ENCODE measurements around the gene ITPR1.

Gene ITPR1

GRCh38 chr3:4704552-4704951 is 211.4 kb downstream of the ITPR1 start:
- DNase-seq (ENCODE audit: low spot score): no peak
- in situ Hi-C loops (cut with MboI; ENCODE audit: low pct_unique_long_range_greater_than_20kb, low sequenced_read_pairs, unreplicated experiment): no loop called here
- TF ChIP-seq CTCF (IDR thresholded peaks at IDR 0.05; ENCODE audit: extremely low read depth, insufficient read depth, missing control alignments): no peak

- no peak for TF ChIP-seq CTCF (IDR thresholded peaks at IDR 0.05; ENCODE audit: extremely low read depth, insufficient read depth, missing control alignments)
- no peak for DNase-seq (ENCODE audit: low spot score)
- in situ Hi-C loops (cut with MboI; ENCODE audit: low pct_unique_long_range_greater_than_20kb, low sequenced_read_pairs, unreplicated experiment): no loop called here
Observed at GRCh38 chr3:4707324-4707723, 214.2 kb downstream of the ITPR1 start.

- no peak for DNase-seq (ENCODE audit: low spot score)
- TF ChIP-seq CTCF (IDR thresholded peaks at IDR 0.05; ENCODE audit: extremely low read depth, insufficient read depth, missing control alignments): no peak
- in situ Hi-C loops (cut with MboI; ENCODE audit: low pct_unique_long_range_greater_than_20kb, low sequenced_read_pairs, unreplicated experiment): no loop called here
Observed at GRCh38 chr3:4708230-4708629, 215.1 kb downstream of the ITPR1 start.

GRCh38 chr3:4709341-4709740 is 216.2 kb downstream of the ITPR1 start:
- no peak for DNase-seq (ENCODE audit: low spot score)
- no peak for TF ChIP-seq CTCF (IDR thresholded peaks at IDR 0.05; ENCODE audit: extremely low read depth, insufficient read depth, missing control alignments)
- in situ Hi-C loops (cut with MboI; ENCODE audit: low pct_unique_long_range_greater_than_20kb, low sequenced_read_pairs, unreplicated experiment): no loop called here

- TF ChIP-seq CTCF (IDR thresholded peaks at IDR 0.05; ENCODE audit: extremely low read depth, insufficient read depth, missing control alignments): no peak
- no peak for DNase-seq (ENCODE audit: low spot score)
- in situ Hi-C loops (cut with MboI; ENCODE audit: low pct_unique_long_range_greater_than_20kb, low sequenced_read_pairs, unreplicated experiment): loop anchor here (10.0 kb wide), 2 partner anchors 265 to 345 kb away; partner anchors contain the start of gene BHLHE40
Observed at GRCh38 chr3:4710191-4710590, 217.0 kb downstream of the ITPR1 start.

- TF ChIP-seq CTCF (IDR thresholded peaks at IDR 0.05; ENCODE audit: extremely low read depth, insufficient read depth, missing control alignments): no peak
- DNase-seq (ENCODE audit: low spot score): no peak
- in situ Hi-C loops (cut with MboI; ENCODE audit: low pct_unique_long_range_greater_than_20kb, low sequenced_read_pairs, unreplicated experiment): loop anchor here (10.0 kb wide), 2 partner anchors 263 to 343 kb away; partner anchors contain the start of gene BHLHE40
Observed at GRCh38 chr3:4711680-4711992, 218.5 kb downstream of the ITPR1 start.

- in situ Hi-C loops (cut with MboI; ENCODE audit: low pct_unique_long_range_greater_than_20kb, low sequenced_read_pairs, unreplicated experiment): loop anchor here (10.0 kb wide), 2 partner anchors 263 to 343 kb away; partner anchors contain the start of gene BHLHE40
- no peak for DNase-seq (ENCODE audit: low spot score)
Observed at GRCh38 chr3:4712109-4712508, 219.0 kb downstream of the ITPR1 start.

More at GRCh38 chr3:4712109-4712508, 219.0 kb downstream of the ITPR1 start:
- TF ChIP-seq CTCF (IDR thresholded peaks at IDR 0.05; ENCODE audit: extremely low read depth, insufficient read depth, missing control alignments): no peak
